ENCODE results near the gene SLC38A2.

The SLC38A2 gene

DNA sequence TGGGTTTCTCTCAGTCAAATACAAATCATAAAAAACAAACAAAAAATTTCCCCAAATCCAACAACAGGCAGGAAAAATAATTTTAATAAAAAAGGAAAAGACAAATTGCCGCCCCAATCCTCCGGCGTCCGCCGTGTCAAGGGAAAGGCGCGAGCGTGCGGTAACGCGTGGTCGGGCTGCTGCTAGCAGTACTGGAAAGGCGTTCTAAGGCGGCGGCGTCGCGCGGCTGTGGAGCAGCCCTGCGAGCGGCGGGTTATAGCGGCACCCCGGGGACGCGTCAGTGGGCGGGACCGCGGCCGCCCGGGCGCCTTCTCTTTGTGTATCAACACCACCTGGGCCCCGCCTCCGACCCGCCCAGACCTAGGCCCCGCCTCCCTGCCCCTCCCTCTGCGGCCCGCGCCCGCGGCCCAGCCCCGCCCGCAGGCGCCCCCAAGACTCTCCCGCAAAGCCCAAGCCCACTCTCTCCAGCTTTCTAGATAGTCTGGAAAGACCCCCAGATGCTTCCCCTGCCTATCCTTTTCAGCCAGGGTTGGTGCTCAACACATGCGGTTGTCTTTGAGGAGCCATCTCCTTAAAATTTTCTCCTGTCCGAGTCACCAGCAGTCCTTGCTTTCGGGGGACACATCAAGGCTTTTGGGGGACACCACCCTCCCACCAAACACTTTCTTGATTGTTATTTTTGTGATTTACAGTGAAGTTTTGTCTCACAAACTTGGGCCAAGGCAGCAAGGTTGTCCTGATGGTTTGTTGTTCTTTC is at the start of gene SLC38A2 (continued):
- TF ChIP-seq, protein P1, sequence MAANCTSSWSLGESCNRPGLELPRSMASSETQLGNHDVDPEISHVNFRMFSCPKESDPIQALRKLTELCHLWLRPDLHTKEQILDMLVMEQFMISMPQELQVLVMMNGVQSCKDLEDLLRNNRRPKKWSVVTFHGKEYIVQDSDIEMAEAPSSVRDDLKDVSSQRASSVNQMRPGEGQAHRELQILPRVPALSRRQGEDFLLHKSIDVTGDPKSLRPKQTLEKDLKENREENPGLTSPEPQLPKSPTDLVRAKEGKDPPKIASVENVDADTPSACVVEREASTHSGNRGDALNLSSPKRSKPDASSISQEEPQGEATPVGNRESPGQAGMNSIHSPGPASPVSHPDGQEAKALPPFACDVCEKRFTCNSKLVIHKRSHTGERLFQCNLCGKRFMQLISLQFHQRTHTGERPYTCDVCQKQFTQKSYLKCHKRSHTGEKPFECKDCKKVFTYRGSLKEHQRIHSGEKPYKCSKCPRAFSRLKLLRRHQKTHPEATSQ (tag by site-specific recombination; IDR thresholded peaks at IDR 0.05), result no peak
- TF ChIP-seq, protein P2, sequence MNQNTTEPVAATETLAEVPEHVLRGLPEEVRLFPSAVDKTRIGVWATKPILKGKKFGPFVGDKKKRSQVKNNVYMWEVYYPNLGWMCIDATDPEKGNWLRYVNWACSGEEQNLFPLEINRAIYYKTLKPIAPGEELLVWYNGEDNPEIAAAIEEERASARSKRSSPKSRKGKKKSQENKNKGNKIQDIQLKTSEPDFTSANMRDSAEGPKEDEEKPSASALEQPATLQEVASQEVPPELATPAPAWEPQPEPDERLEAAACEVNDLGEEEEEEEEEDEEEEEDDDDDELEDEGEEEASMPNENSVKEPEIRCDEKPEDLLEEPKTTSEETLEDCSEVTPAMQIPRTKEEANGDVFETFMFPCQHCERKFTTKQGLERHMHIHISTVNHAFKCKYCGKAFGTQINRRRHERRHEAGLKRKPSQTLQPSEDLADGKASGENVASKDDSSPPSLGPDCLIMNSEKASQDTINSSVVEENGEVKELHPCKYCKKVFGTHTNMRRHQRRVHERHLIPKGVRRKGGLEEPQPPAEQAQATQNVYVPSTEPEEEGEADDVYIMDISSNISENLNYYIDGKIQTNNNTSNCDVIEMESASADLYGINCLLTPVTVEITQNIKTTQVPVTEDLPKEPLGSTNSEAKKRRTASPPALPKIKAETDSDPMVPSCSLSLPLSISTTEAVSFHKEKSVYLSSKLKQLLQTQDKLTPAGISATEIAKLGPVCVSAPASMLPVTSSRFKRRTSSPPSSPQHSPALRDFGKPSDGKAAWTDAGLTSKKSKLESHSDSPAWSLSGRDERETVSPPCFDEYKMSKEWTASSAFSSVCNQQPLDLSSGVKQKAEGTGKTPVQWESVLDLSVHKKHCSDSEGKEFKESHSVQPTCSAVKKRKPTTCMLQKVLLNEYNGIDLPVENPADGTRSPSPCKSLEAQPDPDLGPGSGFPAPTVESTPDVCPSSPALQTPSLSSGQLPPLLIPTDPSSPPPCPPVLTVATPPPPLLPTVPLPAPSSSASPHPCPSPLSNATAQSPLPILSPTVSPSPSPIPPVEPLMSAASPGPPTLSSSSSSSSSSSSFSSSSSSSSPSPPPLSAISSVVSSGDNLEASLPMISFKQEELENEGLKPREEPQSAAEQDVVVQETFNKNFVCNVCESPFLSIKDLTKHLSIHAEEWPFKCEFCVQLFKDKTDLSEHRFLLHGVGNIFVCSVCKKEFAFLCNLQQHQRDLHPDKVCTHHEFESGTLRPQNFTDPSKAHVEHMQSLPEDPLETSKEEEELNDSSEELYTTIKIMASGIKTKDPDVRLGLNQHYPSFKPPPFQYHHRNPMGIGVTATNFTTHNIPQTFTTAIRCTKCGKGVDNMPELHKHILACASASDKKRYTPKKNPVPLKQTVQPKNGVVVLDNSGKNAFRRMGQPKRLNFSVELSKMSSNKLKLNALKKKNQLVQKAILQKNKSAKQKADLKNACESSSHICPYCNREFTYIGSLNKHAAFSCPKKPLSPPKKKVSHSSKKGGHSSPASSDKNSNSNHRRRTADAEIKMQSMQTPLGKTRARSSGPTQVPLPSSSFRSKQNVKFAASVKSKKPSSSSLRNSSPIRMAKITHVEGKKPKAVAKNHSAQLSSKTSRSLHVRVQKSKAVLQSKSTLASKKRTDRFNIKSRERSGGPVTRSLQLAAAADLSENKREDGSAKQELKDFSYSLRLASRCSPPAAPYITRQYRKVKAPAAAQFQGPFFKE (tag by site-specific recombination; IDR thresholded peaks at IDR 0.05; ENCODE audit: borderline replicate concordance), result no peak
- TF ChIP-seq MEIS1 (CRISPR knock-in tag; IDR thresholded peaks at IDR 0.05; ENCODE audit: borderline replicate concordance) (no peak), ZNF391 (tag by site-specific recombination; IDR thresholded peaks at IDR 0.05; ENCODE audit: borderline replicate concordance, low read depth) (peak; percentile 91; the same call in 1 of the 2 replicates), ZNF629 (tag by site-specific recombination; IDR thresholded peaks at IDR 0.05) (peak; percentile 48), ZNF433 (tag by site-specific recombination; IDR thresholded peaks at IDR 0.05; ENCODE audit: low read depth) (no peak), SCRT1 (tag by site-specific recombination; IDR thresholded peaks at IDR 0.05; ENCODE audit: borderline replicate concordance) (no peak), ZNF202 (tag by site-specific recombination; IDR thresholded peaks at IDR 0.05; ENCODE audit: borderline replicate concordance) (no peak), GLIS2 (tag by site-specific recombination; IDR thresholded peaks at IDR 0.05) (peak; percentile 41), ZNF571 (tag by site-specific recombination; IDR thresholded peaks at IDR 0.05) (no peak), WT1 (tag by site-specific recombination; IDR thresholded peaks at IDR 0.05) (0 out of 2 replicates have a peak, but pooled peaks have one; percentile 18), ZNF501 (tag by site-specific recombination; IDR thresholded peaks at IDR 0.05) (no peak; the same call in 1 of the 2 replicates), ZNF664 (tag by site-specific recombination; IDR thresholded peaks at IDR 0.05) (no peak), SETDB1 (IDR thresholded peaks at IDR 0.05; ENCODE audit: insufficient read length, low read length) (no peak), BCL11B (tag by site-specific recombination; IDR thresholded peaks at IDR 0.05; ENCODE audit: low read depth) (no peak), ZNF184 (tag by site-specific recombination; IDR thresholded peaks at IDR 0.05) (no peak), ZNF112 (tag by site-specific recombination; IDR thresholded peaks at IDR 0.05) (no peak), ZNF585B (tag by site-specific recombination; IDR thresholded peaks at IDR 0.05) (no peak), HOXA7 (CRISPR knock-in tag; IDR thresholded peaks at IDR 0.05; ENCODE audit: borderline replicate concordance) (no peak), ZNF157 (tag by site-specific recombination; IDR thresholded peaks at IDR 0.05) (no peak), ZNF140 (tag by site-specific recombination; IDR thresholded peaks at IDR 0.05) (no peak)
- TF ChIP-seq, protein P3, sequence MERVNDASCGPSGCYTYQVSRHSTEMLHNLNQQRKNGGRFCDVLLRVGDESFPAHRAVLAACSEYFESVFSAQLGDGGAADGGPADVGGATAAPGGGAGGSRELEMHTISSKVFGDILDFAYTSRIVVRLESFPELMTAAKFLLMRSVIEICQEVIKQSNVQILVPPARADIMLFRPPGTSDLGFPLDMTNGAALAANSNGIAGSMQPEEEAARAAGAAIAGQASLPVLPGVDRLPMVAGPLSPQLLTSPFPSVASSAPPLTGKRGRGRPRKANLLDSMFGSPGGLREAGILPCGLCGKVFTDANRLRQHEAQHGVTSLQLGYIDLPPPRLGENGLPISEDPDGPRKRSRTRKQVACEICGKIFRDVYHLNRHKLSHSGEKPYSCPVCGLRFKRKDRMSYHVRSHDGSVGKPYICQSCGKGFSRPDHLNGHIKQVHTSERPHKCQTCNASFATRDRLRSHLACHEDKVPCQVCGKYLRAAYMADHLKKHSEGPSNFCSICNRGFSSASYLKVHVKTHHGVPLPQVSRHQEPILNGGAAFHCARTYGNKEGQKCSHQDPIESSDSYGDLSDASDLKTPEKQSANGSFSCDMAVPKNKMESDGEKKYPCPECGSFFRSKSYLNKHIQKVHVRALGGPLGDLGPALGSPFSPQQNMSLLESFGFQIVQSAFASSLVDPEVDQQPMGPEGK (tag by site-specific recombination; IDR thresholded peaks at IDR 0.05), result peak; percentile 52
- TF ChIP-seq, protein P4, sequence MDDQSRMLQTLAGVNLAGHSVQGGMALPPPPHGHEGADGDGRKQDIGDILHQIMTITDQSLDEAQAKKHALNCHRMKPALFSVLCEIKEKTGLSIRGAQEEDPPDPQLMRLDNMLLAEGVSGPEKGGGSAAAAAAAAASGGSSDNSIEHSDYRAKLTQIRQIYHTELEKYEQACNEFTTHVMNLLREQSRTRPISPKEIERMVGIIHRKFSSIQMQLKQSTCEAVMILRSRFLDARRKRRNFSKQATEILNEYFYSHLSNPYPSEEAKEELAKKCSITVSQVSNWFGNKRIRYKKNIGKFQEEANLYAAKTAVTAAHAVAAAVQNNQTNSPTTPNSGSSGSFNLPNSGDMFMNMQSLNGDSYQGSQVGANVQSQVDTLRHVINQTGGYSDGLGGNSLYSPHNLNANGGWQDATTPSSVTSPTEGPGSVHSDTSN (CRISPR knock-in tag; IDR thresholded peaks at IDR 0.05), result 0 out of 2 replicates have a peak, but pooled peaks have one; percentile 41
- TF ChIP-seq, protein P5, sequence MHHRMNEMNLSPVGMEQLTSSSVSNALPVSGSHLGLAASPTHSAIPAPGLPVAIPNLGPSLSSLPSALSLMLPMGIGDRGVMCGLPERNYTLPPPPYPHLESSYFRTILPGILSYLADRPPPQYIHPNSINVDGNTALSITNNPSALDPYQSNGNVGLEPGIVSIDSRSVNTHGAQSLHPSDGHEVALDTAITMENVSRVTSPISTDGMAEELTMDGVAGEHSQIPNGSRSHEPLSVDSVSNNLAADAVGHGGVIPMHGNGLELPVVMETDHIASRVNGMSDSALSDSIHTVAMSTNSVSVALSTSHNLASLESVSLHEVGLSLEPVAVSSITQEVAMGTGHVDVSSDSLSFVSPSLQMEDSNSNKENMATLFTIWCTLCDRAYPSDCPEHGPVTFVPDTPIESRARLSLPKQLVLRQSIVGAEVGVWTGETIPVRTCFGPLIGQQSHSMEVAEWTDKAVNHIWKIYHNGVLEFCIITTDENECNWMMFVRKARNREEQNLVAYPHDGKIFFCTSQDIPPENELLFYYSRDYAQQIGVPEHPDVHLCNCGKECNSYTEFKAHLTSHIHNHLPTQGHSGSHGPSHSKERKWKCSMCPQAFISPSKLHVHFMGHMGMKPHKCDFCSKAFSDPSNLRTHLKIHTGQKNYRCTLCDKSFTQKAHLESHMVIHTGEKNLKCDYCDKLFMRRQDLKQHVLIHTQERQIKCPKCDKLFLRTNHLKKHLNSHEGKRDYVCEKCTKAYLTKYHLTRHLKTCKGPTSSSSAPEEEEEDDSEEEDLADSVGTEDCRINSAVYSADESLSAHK (tag by site-specific recombination; IDR thresholded peaks at IDR 0.05), result no peak
- TF ChIP-seq, protein P6, sequence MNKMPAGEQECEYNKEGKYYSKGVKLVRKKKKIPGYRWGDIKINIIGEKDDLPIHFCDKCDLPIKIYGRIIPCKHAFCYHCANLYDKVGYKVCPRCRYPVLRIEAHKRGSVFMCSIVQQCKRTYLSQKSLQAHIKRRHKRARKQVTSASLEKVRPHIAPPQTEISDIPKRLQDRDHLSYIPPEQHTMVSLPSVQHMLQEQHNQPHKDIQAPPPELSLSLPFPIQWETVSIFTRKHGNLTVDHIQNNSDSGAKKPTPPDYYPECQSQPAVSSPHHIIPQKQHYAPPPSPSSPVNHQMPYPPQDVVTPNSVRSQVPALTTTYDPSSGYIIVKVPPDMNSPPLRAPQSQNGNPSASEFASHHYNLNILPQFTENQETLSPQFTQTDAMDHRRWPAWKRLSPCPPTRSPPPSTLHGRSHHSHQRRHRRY (tag by site-specific recombination; IDR thresholded peaks at IDR 0.05), result no peak
